Measurements from ENCODE around the gene CAMK2N1.

CAMK2N1 gene

GRCh38 chr1:20496241-20496661 is 10.2 kb upstream of the CAMK2N1 start:
- peak; percentile 27 for DNase-seq

- no peak for DNase-seq
Observed at GRCh38 chr1:20495661-20496060, 9.7 kb upstream of the CAMK2N1 start.

GRCh38 chr1:20494609-20495311 is 8.8 kb upstream of the CAMK2N1 start:
- no peak for DNase-seq

GRCh38 chr1:20493839-20494608 is 8.0 kb upstream of the CAMK2N1 start:
- peak; percentile 87 for DNase-seq

GRCh38 chr1:20493309-20493708 is 7.3 kb upstream of the CAMK2N1 start:
- no peak for DNase-seq

- no peak for DNase-seq
Observed at GRCh38 chr1:20492751-20493150, 6.7 kb upstream of the CAMK2N1 start.

- DNase-seq, result no peak
Observed at GRCh38 chr1:20491866-20492265, 5.9 kb upstream of the CAMK2N1 start.

- no peak for DNase-seq
Observed at GRCh38 chr1:20491178-20491577, 5.2 kb upstream of the CAMK2N1 start.

GRCh38 chr1:20487236-20487590 is 1.2 kb upstream of the CAMK2N1 start:
- no peak for DNase-seq

GRCh38 chr1:20486457-20487235 is 636 bp upstream of the CAMK2N1 start:
- peak; percentile 16 for DNase-seq

- no peak for DNase-seq
Observed at GRCh38 chr1:20484519-20485462, 1.2 kb downstream of the CAMK2N1 start.

GRCh38 chr1:20483833-20484518 is 2.0 kb downstream of the CAMK2N1 start:
- DNase-seq, result no peak

- no peak for DNase-seq
Observed at GRCh38 chr1:20483098-20483832, 2.7 kb downstream of the CAMK2N1 start.

GRCh38 chr1:20481643-20482498 is 4.1 kb downstream of the CAMK2N1 start:
- DNase-seq, result no peak

GRCh38 chr1:20480951-20481617 is 4.9 kb downstream of the CAMK2N1 start:
- no peak for DNase-seq

GRCh38 chr1:20480243-20480944 is 5.6 kb downstream of the CAMK2N1 start:
- no peak for DNase-seq

- no peak for DNase-seq
Observed at GRCh38 chr1:20479840-20480239, 6.2 kb downstream of the CAMK2N1 start.

GRCh38 chr1:20478057-20478635 is 7.9 kb downstream of the CAMK2N1 start:
- DNase-seq, result no peak
